AG04449 (cell line): ENCODE data around the gene ZSWIM2.

Experiments used
- CTCF ChIA-PET: fragments of 350-600 bp; formaldehyde crosslinking; extraction: SDS; loops from one replicate; lab custom pipeline; 2021; ENCODE audit warnings: antibody characterized with exemption; lab: Yijun Ruan, JAX
- POLR2A ChIA-PET: fragments of 400-600, 350-600 bp; formaldehyde crosslinking; extraction: SDS; loops from one replicate; lab custom pipeline; 2020; ENCODE audit warnings: antibody characterized with exemption, inconsistent platforms; lab: Yijun Ruan, JAX
- DNase-seq: peaks from one replicate; pipeline ENCODE4 v3.0.0-alpha.2; 2010; ENCODE audit warnings: low read depth, low spot score
- H3K4me3 ChIP-seq: 2 replicates; pipeline ENCODE4 v1.5.1; 2011; ENCODE audit warnings: low read depth, mild to moderate bottlenecking, control low read depth, low read length
- TF ChIP-seq, protein P1 (sequence below): IDR thresholded peaks from one replicate; pipeline ENCODE4 v1.5.1; 2011; ENCODE audit warnings: mild to moderate bottlenecking, moderate library complexity, low read length, control low read depth, inconsistent platforms; ENCODE audit not compliant: insufficient read depth; ENCODE audit errors: missing control alignments

Gene ZSWIM2

DNA sequence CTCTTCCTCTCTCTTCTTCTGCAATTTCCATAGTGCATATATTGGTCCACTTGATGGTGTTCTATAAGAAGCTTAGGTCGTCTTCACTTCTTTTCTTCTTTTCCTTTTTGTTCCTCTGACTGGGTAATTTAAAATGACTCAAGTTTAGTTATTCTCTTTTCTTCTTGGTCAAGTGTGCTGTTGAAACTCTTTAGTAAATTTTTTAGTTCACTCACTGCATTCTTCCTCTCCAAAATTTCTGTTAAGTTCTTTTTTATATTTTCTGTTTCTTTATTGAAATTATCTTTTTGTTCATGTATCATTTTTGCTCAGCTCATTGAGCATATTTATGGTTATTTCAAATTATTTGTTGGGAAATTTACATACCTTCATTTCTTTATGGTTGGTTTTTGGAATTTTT lies 32.7 kb upstream of the ZSWIM2 start:
- ChIA-PET CTCF (interaction anchor here (1.3 kb wide), 1 partner anchor 19 kb away, joined by 3 read pairs; no protein-coding TSS in a partner anchor), POLR2A (no interaction called here)
- TF ChIP-seq, protein P1, sequence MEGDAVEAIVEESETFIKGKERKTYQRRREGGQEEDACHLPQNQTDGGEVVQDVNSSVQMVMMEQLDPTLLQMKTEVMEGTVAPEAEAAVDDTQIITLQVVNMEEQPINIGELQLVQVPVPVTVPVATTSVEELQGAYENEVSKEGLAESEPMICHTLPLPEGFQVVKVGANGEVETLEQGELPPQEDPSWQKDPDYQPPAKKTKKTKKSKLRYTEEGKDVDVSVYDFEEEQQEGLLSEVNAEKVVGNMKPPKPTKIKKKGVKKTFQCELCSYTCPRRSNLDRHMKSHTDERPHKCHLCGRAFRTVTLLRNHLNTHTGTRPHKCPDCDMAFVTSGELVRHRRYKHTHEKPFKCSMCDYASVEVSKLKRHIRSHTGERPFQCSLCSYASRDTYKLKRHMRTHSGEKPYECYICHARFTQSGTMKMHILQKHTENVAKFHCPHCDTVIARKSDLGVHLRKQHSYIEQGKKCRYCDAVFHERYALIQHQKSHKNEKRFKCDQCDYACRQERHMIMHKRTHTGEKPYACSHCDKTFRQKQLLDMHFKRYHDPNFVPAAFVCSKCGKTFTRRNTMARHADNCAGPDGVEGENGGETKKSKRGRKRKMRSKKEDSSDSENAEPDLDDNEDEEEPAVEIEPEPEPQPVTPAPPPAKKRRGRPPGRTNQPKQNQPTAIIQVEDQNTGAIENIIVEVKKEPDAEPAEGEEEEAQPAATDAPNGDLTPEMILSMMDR = no peak
- H3K4me3 ChIP-seq = no peak overlapping the region
- DNase-seq = no peak

DNA sequence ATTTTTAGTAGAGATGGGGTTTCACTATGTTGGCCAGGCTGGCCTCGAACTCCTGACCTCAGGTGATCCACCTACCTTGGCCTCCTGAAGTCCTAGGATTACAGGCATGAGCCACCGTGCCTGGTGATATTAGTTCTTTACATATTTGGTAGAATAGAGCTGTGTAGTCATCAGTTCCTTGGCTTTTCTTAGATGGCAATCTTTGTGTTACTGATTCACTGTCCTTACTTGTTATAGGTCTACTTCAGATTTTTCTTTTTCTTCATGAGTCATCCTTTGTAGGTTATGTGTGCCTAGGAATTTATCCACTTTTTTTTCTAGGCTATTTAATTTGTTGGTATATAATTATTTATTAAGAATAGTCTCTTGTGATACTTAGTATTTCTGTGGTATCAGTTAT lies 30.3 kb upstream of the ZSWIM2 start:
- H3K4me3 ChIP-seq = no peak overlapping the region
- TF ChIP-seq, protein P1 = no peak
- DNase-seq = no peak
- POLR2A ChIA-PET = no interaction called here
- CTCF ChIA-PET = no interaction called here

DNA sequence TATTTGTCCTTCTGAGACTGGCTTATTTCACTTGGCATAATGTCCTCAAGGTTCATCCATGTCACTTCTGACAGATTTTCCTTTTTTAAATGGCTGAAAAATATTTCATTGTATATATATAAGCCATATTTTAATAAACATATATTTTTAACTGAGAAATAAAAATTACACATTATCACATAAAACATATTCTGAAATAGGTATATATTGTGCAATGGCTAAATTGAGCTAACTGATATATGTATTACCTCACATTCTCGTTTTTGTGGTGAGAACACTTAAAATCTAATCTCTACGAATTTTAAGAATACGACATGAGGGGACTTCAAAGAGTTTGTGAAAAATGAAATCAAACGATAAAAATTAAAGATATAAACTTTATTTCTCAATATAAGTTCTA lies 25.7 kb upstream of the ZSWIM2 start:
- CTCF ChIA-PET = interaction anchor here (3.2 kb wide), 1 partner anchor 11 kb away, joined by 23 read pairs; no protein-coding TSS in a partner anchor
- POLR2A ChIA-PET = no interaction called here
- H3K4me3 ChIP-seq = no peak overlapping the region
- DNase-seq = no peak
- TF ChIP-seq, protein P1 = no peak

DNA sequence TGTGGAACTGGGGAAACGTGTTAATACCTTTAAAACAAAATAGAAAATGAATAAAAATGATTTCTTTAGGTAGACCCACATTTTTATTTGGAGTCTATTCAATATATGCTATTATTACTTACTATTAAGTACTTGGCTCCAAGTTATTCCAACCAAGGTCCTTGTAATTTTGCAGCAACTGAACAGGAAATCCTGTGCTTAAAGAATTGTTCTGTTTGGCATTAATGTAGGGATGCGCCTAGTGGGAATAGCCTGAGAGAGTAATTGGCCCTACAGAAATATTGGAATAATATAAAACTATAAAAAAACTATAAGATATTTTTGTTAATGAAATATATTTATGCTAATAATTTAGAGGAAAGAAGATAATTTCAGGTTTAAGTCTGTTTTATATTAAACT lies 22.9 kb upstream of the ZSWIM2 start:
- ChIA-PET CTCF (interaction anchor here (3.2 kb wide), 1 partner anchor 8 kb away, joined by 23 read pairs; no protein-coding TSS in a partner anchor), POLR2A (no interaction called here)
- no peak overlapping the region for H3K4me3 ChIP-seq
- no peak for DNase-seq
- TF ChIP-seq, protein P1 = no peak

DNA sequence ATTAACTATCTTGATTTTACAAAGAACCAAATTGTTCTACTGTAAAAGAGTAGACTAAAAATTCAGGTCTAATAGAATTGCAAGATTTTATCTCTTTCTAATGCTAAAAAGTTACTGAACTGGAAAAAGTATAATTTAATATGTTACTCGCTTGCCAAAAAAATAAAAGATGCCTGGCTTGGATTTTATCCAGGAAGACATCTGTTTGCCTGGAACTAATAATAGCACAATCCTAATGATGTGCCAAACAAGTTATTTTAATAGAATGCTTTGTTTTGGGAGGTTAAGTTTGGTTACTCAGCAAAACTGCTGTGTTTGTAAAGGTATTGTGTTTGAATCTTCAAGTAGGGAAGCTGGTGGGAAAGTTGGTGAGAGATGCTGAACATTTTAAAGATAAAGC lies 19.4 kb upstream of the ZSWIM2 start:
- POLR2A ChIA-PET = no interaction called here
- CTCF ChIA-PET = interaction anchor here (1.6 kb wide), 1 partner anchor 713 kb away, joined by 5 read pairs; no protein-coding TSS in a partner anchor
- H3K4me3 ChIP-seq = no peak overlapping the region
- TF ChIP-seq, protein P1 = no peak
- no peak for DNase-seq

DNA sequence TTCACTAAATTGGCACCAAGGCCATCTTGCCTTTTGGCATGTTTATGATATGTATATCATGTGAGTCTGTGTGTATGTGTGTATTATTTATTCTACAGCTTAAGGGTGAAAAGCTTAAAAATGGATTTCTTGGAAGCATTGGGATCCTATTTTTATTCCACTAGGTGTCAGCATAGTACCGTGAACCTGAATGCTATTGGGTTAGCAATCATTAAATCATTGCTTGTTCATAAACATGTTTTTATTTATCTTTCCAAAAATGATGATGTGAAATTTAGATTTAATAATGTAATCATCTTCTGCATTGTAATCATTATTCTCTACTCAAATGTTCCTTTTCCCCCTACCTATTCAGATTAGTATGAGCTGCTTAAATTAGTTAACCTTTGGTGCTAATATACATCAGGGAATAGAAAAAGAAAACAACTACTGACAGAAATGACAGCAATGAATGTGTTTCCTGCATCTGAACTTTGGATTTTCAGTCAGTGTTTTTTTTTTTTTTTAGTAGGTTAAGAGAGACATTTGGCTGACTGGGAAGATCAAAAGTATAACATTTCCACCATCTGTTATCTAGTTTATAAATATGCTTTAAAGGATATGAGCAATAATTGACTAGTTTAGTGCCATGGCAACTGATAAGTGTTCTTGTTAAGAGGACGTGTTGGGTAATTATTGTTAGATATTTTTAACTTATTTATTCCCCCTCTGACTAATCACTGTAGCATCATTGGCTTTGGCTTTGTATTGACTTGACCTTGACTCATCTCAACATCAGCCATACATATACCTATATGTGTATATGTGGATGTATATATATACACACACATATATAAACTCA lies 14.1 kb upstream of the ZSWIM2 start:
- POLR2A ChIA-PET = no interaction called here
- no peak for DNase-seq
- no peak overlapping the region for H3K4me3 ChIP-seq
- TF ChIP-seq, protein P1 = peak; percentile 28
- CTCF ChIA-PET = interaction anchor here (0.7 to 3.2 kb wide), 34 partner anchors 8 to 718 kb away, joined by 3 to 31 read pairs (median 4); partner anchors contain the start of gene CALCRL
